HG02884 (cell line): ENCODE measurements around the gene UBE2Z.
"Not testable (repeated sequence)": the region's sequence is repeated elsewhere in the genome, so short reads cannot be mapped to it uniquely, and the experiment has no call there.

ENCODE experiments used
- ATAC-seq: cut with Tn5 transposase; IDR thresholded peaks from one replicate; pipeline ENCODE4 v1.9.1; 2021; ENCODE audit warnings: mild to moderate bottlenecking, moderate library complexity; ENCODE audit not compliant: unreplicated experiment

UBE2Z gene

GRCh38 chr17:48908047-48908843 lies at the start of gene UBE2Z:
Gene UBE2Z (plus strand): TSS chr17:48908407. CDS start chr17:48908504, 97 bp downstream.
- ATAC-seq: peak; percentile 79

- no peak for ATAC-seq
These were observed 48.2 kb upstream of the UBE2Z start for GRCh38 chr17:48860034-48860433.

DNA sequence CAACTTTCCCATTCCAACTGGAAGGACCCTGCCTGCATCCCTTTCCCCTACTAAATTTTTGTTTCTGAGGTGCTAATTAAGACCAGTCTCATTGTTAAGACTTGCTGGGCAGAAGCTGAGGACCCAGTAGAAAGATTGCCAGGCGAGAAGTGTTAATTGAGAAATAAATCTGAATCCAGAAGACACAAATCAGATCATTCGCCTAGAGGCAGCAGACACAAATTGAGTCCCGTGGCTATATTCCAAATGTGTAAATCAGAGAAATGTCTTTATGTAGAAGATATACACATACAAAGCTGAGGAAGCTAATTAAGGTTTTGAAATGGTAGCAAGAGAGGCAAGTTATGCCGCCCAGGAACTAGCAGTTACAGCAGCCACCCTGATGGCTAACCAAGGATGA lies 47.8 kb upstream of the UBE2Z start:
- no peak for ATAC-seq

DNA sequence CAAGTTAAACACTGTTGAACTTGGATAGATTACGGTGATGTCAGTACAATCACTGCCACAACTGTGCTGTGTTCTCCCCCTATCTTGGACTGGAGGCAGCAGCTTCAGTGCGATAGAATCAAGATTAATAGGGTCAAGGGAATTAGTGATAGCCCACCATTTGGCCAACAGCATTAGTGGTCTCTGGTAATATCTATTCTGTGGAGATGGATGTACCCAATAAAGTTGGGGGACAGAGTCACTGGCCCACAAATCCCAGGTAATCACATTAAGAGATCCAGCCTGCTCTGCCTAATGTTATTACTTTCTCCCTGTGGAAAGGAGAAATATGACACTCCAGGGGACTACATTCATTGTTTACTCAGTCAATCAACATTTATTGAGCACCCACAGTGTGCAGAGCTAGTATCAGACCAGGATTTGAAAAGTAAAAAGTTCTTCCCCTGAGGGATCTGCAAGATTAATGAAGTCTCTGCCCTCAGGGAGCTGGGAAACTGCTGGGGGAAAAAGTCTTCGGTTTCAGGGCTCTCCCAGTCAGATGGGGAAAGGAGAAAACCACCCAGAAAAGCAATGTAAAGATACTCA lies 39.2 kb upstream of the UBE2Z start:
- no peak for ATAC-seq

DNA sequence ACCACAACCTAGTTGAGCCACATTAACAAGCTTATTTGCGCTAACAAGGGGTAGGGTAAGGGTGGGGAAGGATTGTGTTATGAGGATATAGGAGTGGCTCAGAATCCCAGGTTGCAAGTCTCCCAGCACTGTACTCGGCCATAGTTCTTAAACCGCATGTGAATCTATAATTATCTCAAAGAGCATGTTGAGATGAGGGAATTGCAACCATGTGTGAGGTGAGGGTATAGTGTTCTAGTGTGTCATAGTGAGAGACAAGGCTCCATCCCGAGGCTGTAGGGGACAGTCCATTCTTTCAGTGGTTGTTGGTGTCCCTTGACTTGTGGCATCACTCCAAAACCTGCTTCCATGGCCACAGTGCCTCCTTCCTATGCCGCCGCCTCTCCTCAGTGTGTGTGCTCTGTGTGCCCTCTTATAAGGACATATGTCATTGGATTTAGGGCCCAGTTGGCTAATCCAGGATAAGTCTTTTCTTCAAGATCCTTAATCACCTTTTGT lies 38.3 kb upstream of the UBE2Z start:
- no peak for ATAC-seq

GRCh38 chr17:48871035-48871550 lies 37.1 kb upstream of the UBE2Z start:
- no peak for ATAC-seq

DNA sequence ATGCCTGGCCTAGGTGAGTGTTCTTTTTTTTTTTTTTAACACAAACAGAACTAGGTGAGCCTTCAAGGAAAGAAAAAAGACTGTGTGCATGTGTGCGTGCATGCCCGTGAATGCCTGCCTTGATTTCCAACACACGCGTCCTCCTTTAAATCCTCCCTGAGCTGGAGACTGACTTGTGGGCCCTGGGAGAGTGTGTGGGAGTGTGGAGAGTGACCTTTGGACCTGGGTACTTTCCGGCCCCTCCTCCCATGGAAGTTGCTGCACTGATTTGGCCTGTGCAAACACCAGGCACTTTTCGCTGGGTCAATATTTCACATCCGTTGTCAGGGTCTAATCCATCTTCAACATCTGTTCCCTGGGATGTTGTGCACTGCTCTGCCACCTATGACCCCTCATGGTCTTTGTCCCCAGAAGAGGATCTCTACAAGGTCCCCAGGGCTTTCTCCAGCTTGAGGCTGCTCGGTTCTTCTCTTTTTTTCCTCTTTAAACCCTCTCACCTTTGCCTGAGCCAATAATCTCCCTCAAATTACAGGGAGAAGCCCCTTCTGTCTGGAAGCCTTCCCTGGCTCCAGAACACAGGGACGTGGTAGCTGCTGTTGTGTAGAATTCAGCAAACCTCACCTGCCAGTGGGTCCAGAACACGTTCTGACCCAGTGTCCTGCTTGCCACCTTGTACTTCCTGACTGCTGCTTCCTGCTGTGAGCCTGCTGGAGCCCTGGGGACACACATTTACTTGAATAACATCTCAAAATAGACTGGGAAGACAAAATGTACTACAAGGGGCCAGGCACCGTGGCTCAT lies 36.5 kb upstream of the UBE2Z start:
- no peak for ATAC-seq

DNA sequence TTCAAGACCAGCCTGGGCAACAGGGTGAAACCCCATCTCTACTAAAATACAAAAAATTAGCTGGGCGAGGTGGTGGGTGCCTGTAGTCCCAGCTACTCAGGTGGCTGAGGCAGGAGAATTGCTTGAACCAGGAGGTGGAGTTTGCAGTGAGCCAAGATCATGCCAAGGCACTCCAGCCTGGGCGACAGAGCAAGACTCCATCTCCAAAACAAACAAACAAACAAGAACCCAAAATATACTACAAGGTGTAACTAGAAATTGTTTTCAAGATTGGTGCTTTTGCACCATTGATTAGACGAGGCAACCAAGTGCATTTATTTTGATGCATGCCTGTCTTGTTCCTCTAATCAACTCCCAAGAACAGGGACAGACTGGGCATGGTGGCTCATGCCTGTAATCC lies 35.8 kb upstream of the UBE2Z start:
- ATAC-seq: not testable (repeated sequence)

GRCh38 chr17:48873209-48873608 lies 35.0 kb upstream of the UBE2Z start:
- ATAC-seq: no peak

DNA sequence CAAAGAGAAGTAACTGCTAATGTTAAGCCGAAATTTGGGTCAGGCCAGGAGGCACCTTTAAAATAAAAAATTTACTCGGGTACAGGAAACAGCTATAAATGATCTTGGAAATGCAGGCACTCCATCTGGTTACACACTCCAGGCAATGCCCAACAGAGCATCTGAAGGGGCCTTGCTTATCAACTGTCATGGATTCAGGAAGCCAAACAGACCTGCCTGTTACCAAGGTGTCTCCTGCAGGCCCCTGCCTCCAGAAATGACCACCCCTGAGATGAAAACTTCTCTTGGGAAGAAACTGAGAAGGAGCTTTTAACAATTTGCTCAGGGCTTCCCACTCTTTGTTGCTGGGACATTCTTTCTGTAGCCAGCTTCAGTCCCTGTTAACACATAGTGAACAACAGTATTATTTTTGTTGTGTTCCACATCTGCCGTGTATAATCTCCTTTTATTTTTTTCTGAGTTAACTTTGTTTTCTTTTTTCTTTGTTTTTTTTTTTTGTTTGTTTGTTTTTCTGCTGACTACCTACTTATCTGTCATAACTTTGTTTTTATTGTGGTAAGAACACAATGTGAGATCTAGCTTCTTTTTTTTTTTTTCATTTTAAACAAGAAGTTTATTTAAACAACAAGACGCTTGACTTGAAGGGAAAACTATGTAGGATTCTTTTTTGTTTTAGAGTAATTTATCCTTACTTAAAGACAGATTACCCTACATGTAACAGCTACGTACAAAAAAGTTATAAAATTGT lies 34.3 kb upstream of the UBE2Z start:
- no peak for ATAC-seq

- ATAC-seq: no peak
These were observed 29.0 kb upstream of the UBE2Z start for GRCh38 chr17:48878920-48879898.

GRCh38 chr17:48882272-48882671 lies 25.9 kb upstream of the UBE2Z start:
- no peak for ATAC-seq

DNA sequence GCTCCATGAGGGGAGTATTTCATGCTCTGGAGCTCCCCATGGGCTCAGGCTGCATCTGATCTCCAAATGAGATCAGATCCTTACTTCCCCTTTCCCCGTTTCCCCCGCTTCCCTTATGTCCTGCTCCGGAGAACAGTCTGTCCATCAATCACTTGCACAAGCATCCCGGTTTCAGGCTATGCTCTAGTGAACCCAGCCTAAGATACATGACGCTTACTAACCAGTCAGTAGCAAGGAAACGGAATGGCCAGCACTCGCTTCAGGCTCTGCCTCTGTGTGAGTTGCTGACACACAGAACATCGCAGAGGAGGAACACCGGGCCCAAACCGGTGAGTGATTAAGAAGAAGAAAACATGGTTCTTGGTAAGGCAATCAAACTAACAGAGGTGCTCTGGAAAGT lies 25.0 kb upstream of the UBE2Z start:
- no peak for ATAC-seq

GRCh38 chr17:48890086-48890485 lies 18.1 kb upstream of the UBE2Z start:
- ATAC-seq: no peak

DNA sequence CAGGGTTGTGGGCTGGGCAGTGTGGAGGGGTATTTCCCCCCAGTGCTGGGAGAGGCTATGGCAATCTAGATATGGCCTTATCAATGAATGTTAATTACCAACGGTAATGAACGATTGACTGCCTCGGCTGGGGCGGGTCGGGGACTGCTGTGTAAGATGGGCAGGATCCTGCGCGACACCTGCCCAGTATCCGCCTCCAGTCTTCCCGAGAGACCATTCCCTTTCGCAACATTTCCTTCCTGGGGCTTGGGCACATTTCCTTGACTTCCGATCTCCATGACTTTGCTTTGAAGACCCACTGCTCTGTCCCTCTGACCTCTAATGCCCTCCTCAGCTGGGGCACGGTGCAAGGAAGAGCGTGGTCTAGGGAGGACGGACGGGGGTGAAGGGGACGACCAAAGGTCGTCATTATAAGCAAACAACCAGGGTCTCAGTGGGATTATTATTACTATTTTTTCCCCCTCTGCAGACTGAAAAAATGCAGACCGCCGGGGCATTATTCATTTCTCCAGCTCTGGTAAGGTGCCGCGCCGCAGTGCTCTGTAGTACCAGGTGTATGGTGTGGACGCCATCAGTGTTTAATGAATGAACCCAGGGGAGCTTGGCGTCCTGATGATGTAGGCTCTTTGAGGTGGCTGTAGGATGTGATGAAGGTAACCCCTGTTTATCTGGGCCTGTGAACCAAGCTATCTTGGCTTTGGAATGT lies 15.1 kb upstream of the UBE2Z start:
- ATAC-seq: no peak

GRCh38 chr17:48893646-48894508 lies 14.3 kb upstream of the UBE2Z start:
- no peak for ATAC-seq

- no peak for ATAC-seq
These were observed 13.3 kb upstream of the UBE2Z start for GRCh38 chr17:48894886-48895285.

- no peak for ATAC-seq
These were observed 7.0 kb upstream of the UBE2Z start for GRCh38 chr17:48901241-48901640.
